Aorta (tissue), 5 donors: ENCODE data around the gene FGFBP3. TPM values are rescaled to one million over a fixed set of nuclear protein-coding genes. Genes with fewer than 3 reads are reported as not detected.

Experiments
- ATAC-seq: fragments of 200-7000 bp; cut with Tn5 transposase; one replicate; pipeline ENCODE4 v1.9.1; 2022; ENCODE audit warnings: moderate library complexity; ENCODE audit not compliant: low FRiP score
- DNase-seq, 2 donors: peaks; one replicate each; pipeline ENCODE4 v3.0.0-alpha.2; 2020
- H3K27ac ChIP-seq, 2 donors: one replicate each; pipeline ENCODE4 v1.5.1; 2013; ENCODE audit warnings: low read length in 2 of 2, mild to moderate bottlenecking in 2 of 2, moderate library complexity in 2 of 2, control low read depth in 1 of 2, inconsistent platforms in 1 of 2, low read depth in 1 of 2
- H3K27me3 ChIP-seq, 2 donors: one replicate each; pipeline ENCODE4 v1.6.1; 2013; ENCODE audit warnings: control low read depth in 1 of 2, low read length in 1 of 2, mild to moderate bottlenecking in 1 of 2, moderate library complexity in 1 of 2; ENCODE audit not compliant: insufficient read depth in 2 of 2, control insufficient read depth in 1 of 2
- H3K36me3 ChIP-seq, 2 donors: one replicate each; pipeline ENCODE4 v1.6.1; 2013; ENCODE audit warnings: control low read depth in 1 of 2, low read length in 1 of 2, mild to moderate bottlenecking in 1 of 2; ENCODE audit not compliant: insufficient read depth in 2 of 2, control insufficient read depth in 1 of 2
- H3K4me1 ChIP-seq, 2 donors: one replicate each; pipeline ENCODE4 v1.6.1; 2013; ENCODE audit warnings: low read length in 2 of 2, control low read depth in 1 of 2, mild to moderate bottlenecking in 1 of 2, moderate library complexity in 1 of 2; ENCODE audit not compliant: insufficient read depth in 2 of 2, control insufficient read depth in 1 of 2
- H3K4me3 ChIP-seq, 2 donors: one replicate each; pipeline ENCODE4 v1.5.1; 2013; ENCODE audit warnings: low read length in 2 of 2, control low read depth in 1 of 2, mild to moderate bottlenecking in 1 of 2
- H3K9me3 ChIP-seq: one replicate; pipeline ENCODE4 v1.6.1; 2013; ENCODE audit warnings: mild to moderate bottlenecking, low read length; ENCODE audit not compliant: control insufficient read depth
- WGBS, 2 donors: extraction: QIAGEN DNeasy Blood & Tissue Kit; methylation state at CpG; one replicate each; pipeline ENCODE4 v1.1.7; 2013; 5-methylcytosine and 5-hydroxymethylcytosine counted together
- intact Hi-C, 2 donors: fragments of 100-400 bp; cut with DNase I; formaldehyde crosslinking; loops; one replicate each; pipeline versions ENCODE4 v1.14.2 to v1.15.0; 2022
- polyA plus RNA-seq, 2 donors: library from polyadenylated mRNA; stranded (reverse); fragments of 200-250 nt; gene quantifications; one replicate each; pipeline ENCODE4 v1.2.3, GENCODE V29; 2013
- total RNA-seq, 2 donors: library from RNA; stranded (reverse); fragmentation: NEBNext Ultra II Directional; extraction: Animal tissue kit (Norgen Biotek cat#: 25700); gene quantifications; one replicate each; pipeline ENCODE4 v1.2.1, GENCODE V29; 2021
- donor health status: healthy with polysubstance abuse.
- donor health status: Bipolar disorder and iron deficiency.
- donor health status: DM: no; HTN: no; CAD: no.
- donor health status: DM: no; HTN: no; CAD: no.
- donor health status: DM: yes; HTN: yes; CAD: no.

FGFBP3 gene
- total and polyA plus RNA-seq, 4 donors = 1.2 to 1.7 (median 1.4) TPM

DNA sequence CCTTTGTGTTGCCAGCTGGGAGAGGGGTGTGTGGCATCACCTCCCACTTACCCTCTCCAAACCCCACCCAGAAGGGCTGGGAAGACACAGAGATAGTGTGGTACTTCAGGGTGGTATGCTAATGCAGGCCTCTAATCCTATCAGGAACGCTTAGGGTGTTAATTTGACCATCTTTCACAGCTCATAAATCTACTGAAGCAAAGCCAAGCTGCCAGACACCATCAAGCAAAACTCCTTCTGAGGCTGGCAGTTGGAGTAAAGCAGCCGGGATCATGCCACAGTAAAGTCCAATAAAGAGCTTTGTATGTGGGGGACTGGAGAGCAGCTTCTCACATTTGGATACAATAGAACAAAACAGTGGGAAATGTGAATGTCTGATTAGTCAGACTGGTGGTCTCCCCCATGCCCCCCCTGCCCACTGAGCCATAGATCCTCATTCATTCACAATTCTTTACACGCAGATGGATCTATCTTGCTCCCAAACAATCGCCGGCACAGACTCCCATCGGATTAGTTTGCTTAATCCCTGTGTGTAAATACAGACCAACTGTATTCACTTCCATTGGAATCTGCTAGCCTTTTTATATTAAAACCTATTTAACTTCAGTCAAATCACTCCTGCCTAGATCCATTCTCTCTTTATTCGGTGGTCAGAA lies 29.6 kb downstream of the FGFBP3 start:
- H3K36me3 ChIP-seq = no peaks in the 10 kb centered on the region
- no peak overlapping the region for H3K27ac ChIP-seq
- H3K27me3 ChIP-seq = no peaks in the 10 kb centered on the region
- DNase-seq (no peak), ATAC-seq (no peak)
- 17 to 36% methylated on average over 7 of the region's 7 CpGs for WGBS, 2 donors
- intact Hi-C loops = no loop called here
- peaks cover 0 to 4% of the 10 kb centered on the region in 2 donors for H3K4me1 ChIP-seq
- H3K4me3 ChIP-seq = no peak overlapping the region
- H3K9me3 ChIP-seq = no peaks in the 10 kb centered on the region

- H3K4me1 ChIP-seq = no peaks in the 10 kb centered on the region
- DNase-seq (no peak), ATAC-seq (no peak)
- no peaks in the 10 kb centered on the region for H3K9me3 ChIP-seq
- intact Hi-C loops = no loop called here
- H3K36me3 ChIP-seq = no peaks in the 10 kb centered on the region
- H3K4me3 ChIP-seq = no peak overlapping the region
- WGBS, 2 donors = 91 to 96% methylated on average over 1 of the region's 1 CpG
- H3K27me3 ChIP-seq = no peaks in the 10 kb centered on the region
- H3K27ac ChIP-seq = no peak overlapping the region
Measured at GRCh38 chr10:91875779-91876178, 33.5 kb downstream of the FGFBP3 start.

DNA sequence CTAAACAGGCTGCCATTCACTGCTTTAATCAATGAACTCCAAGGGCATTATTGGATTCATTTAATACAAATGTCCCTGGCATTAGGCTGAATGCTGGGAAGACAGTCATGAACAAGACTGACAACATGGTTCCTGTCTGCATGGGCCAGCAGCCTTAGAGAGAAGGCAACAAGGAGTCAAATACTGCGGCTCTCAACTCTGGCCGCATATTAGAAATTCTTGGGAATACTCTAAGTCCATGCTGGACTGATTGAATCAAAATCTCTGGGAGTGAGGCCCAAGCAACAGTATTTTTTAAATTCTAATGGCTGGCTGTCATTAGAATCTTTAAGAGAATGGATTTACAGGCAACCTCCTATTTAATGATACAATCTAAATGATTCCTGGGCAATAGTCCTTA lies 34.1 kb downstream of the FGFBP3 start:
- 87 to 91% methylated on average over 2 of the region's 2 CpGs for WGBS, 2 donors
- no peak overlapping the region for H3K4me3 ChIP-seq
- no peak for DNase-seq
- intact Hi-C loops = no loop called here
- no peak overlapping the region for H3K27ac ChIP-seq
- no peaks in the 10 kb centered on the region for H3K36me3 ChIP-seq
- ATAC-seq = no peak
- no peaks in the 10 kb centered on the region for H3K4me1 ChIP-seq
- no peaks in the 10 kb centered on the region for H3K9me3 ChIP-seq
- H3K27me3 ChIP-seq = no peaks in the 10 kb centered on the region

GRCh38 chr10:91865562-91866081 lies 43.7 kb downstream of the FGFBP3 start:
- H3K9me3 ChIP-seq = no peaks in the 10 kb centered on the region
- H3K27ac ChIP-seq = no peak overlapping the region
- H3K4me3 ChIP-seq = no peak overlapping the region
- WGBS, 2 donors = 72 to 81% methylated on average over 2 of the region's 2 CpGs
- DNase-seq (no peak), ATAC-seq (no peak)
- intact Hi-C loops = no loop called here
- no peaks in the 10 kb centered on the region for H3K36me3 ChIP-seq
- no peaks in the 10 kb centered on the region for H3K27me3 ChIP-seq
- no peaks in the 10 kb centered on the region for H3K4me1 ChIP-seq

- Histone ChIP-seq H3K4me3 (no peak overlapping the region), H3K36me3 (no peaks in the 10 kb centered on the region), H3K27me3 (no peaks in the 10 kb centered on the region), H3K27ac (no peak overlapping the region), H3K9me3 (no peaks in the 10 kb centered on the region), H3K4me1 (no peaks in the 10 kb centered on the region)
- intact Hi-C loops = no loop called here
- no peak for DNase-seq
- no peak for ATAC-seq
- WGBS, 2 donors = 54 to 67% methylated on average over 2 of the region's 2 CpGs
Measured at GRCh38 chr10:91864744-91865143, 44.5 kb downstream of the FGFBP3 start.

DNA sequence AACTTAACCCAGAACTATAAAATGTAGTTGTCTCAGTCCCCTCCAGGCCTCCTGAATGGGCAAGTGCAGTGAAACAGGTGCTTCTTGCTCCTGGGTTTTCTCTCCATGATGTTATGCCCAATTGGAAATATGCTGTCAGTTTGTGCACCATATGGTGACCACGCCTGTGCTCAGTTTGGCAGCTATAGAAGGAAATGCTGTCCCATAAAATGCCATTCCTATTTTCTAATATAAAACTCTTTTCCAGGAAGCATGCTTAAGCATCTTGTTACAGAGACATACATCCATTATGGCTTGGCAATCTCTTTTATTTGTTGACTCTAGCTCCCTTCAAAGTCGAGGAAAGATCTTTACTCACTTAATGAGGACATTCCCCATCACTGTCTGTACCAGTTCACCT lies 45.2 kb downstream of the FGFBP3 start:
- no peak for ATAC-seq
- H3K36me3 ChIP-seq = no peaks in the 10 kb centered on the region
- WGBS, 2 donors = 21 to 67% methylated on average over 2 of the region's 2 CpGs

GRCh38 chr10:91860885-91861284 lies 48.4 kb downstream of the FGFBP3 start:
- whole genome bisulfite sequencing, 2 donors = 68 to 74% methylated on average over 1 of the region's 1 CpG

More for the DNA sequence above, 45.2 kb downstream of the FGFBP3 start:
- H3K9me3 ChIP-seq = no peaks in the 10 kb centered on the region
- DNase-seq = no peak
- H3K4me3 ChIP-seq = no peak overlapping the region
- intact Hi-C loops = no loop called here
- H3K4me1 ChIP-seq = no peaks in the 10 kb centered on the region
- H3K27me3 ChIP-seq = no peaks in the 10 kb centered on the region
- H3K27ac ChIP-seq = no peak overlapping the region

DNA sequence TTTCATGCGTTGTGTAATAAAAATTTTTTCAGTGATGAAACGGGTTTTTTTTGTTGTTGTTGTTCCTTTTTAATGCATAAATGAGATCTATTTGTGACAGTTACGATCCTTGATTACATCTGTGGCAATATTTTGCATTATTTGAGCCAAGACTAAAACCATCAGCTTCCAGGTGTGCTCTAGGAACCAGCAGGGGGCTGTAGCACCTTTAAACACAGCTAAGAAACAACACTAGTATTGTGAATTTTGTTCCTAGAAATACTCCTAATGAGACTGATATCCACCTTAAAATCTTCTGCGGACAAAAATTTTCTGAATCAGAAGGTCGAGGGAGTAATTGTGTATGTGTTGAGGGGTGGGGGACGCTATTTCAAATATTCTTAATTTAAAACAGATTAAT lies 52.6 kb downstream of the FGFBP3 start:
- H3K27ac ChIP-seq = no peak overlapping the region
- H3K36me3 ChIP-seq = peaks cover 0 to 4% of the 10 kb centered on the region in 2 donors
- no peaks in the 10 kb centered on the region for H3K4me1 ChIP-seq
- 63 to 76% methylated on average over 6 of the region's 6 CpGs for WGBS, 2 donors
- H3K9me3 ChIP-seq = no peaks in the 10 kb centered on the region
- ATAC-seq = no peak
- intact Hi-C loops = loop anchor here in 1 of 2 donors (5.0 kb wide), 1 partner anchor 56 kb away; no protein-coding TSS in a partner anchor
- no peak for DNase-seq
- H3K27me3 ChIP-seq = no peaks in the 10 kb centered on the region
- H3K4me3 ChIP-seq = no peak overlapping the region

More at GRCh38 chr10:91860885-91861284, 48.4 kb downstream of the FGFBP3 start:
- no peak overlapping the region for H3K4me3 ChIP-seq
- H3K36me3 ChIP-seq = no peaks in the 10 kb centered on the region
- H3K27me3 ChIP-seq = no peaks in the 10 kb centered on the region
- DNase-seq (no peak), ATAC-seq (no peak)
- H3K4me1 ChIP-seq = no peaks in the 10 kb centered on the region
- no peaks in the 10 kb centered on the region for H3K9me3 ChIP-seq
- H3K27ac ChIP-seq = no peak overlapping the region
- intact Hi-C loops = no loop called here
